Measurements from ENCODE around the gene ADARB2.

Gene ADARB2

GRCh38 chr10:1608851-1609647 is 128.3 kb downstream of the ADARB2 start:
- DNase-seq, result no peak

- DNase-seq, result no peak
Observed at GRCh38 chr10:1608408-1608807, 128.9 kb downstream of the ADARB2 start.

- DNase-seq, result no peak
Observed at GRCh38 chr10:1607466-1607865, 129.9 kb downstream of the ADARB2 start.

GRCh38 chr10:1605999-1606940 is 131.1 kb downstream of the ADARB2 start:
- no peak for DNase-seq

GRCh38 chr10:1605121-1605520 is 132.2 kb downstream of the ADARB2 start:
- DNase-seq, result no peak

- no peak for DNase-seq
Observed at GRCh38 chr10:1604246-1604645, 133.1 kb downstream of the ADARB2 start.

- no peak for DNase-seq
Observed at GRCh38 chr10:1603181-1603580, 134.1 kb downstream of the ADARB2 start.

- DNase-seq, result no peak
Observed at GRCh38 chr10:1602037-1602484, 135.3 kb downstream of the ADARB2 start.

- DNase-seq, result no peak
Observed at GRCh38 chr10:1601406-1601805, 135.9 kb downstream of the ADARB2 start.

- no peak for DNase-seq
Observed at GRCh38 chr10:1600861-1601260, 136.5 kb downstream of the ADARB2 start.

- no peak for DNase-seq
Observed at GRCh38 chr10:1598393-1599153, 138.8 kb downstream of the ADARB2 start.

- DNase-seq, result no peak
Observed at GRCh38 chr10:1597370-1598146, 139.8 kb downstream of the ADARB2 start.

GRCh38 chr10:1596482-1597099 is 140.7 kb downstream of the ADARB2 start:
- no peak for DNase-seq

- DNase-seq, result no peak
Observed at GRCh38 chr10:1595726-1596125, 141.6 kb downstream of the ADARB2 start.

- DNase-seq, result no peak
Observed at GRCh38 chr10:1595242-1595600, 142.1 kb downstream of the ADARB2 start.

- no peak for DNase-seq
Observed at GRCh38 chr10:1594372-1595241, 142.7 kb downstream of the ADARB2 start.

GRCh38 chr10:1591742-1592141 is 145.6 kb downstream of the ADARB2 start:
- no peak for DNase-seq

GRCh38 chr10:1591045-1591444 is 146.3 kb downstream of the ADARB2 start:
- no peak for DNase-seq

- no peak for DNase-seq
Observed at GRCh38 chr10:1589257-1589656, 148.1 kb downstream of the ADARB2 start.

GRCh38 chr10:1582739-1583138 is 154.6 kb downstream of the ADARB2 start:
- DNase-seq, result no peak

- DNase-seq, result no peak
Observed at GRCh38 chr10:1581189-1581588, 156.1 kb downstream of the ADARB2 start.

Data from CD4-positive, alpha-beta T cell treated with Interleukin-15 for 1 hour (primary cell).